HepG2 (cell line): ENCODE measurements around the gene PRPSAP1. TPM values are rescaled to one million over a fixed set of nuclear protein-coding genes. Genes with fewer than 3 reads are reported as not detected.

Source experiments
- E2F5 ChIP-seq: sonication (generic); formaldehyde crosslinking; conservative IDR thresholded peaks from 2 replicates; pipeline ENCODE4 v1.4.0; 2020; ENCODE audit warnings: missing genetic modification reagents
- GMEB2 ChIP-seq: IDR thresholded peaks from 2 replicates; pipeline ENCODE4 v1.6.1; 2016; ENCODE audit warnings: missing biosample characterization, missing genetic modification reagents, low read depth
- MAFF ChIP-seq: IDR thresholded peaks from 2 replicates; pipeline ENCODE4 v1.6.1; 2011; ENCODE audit warnings: low read depth, low read length, improper control_type of control experiment
- NFKBIZ ChIP-seq: IDR thresholded peaks from 2 replicates; pipeline ENCODE4 v1.6.1; 2018; ENCODE audit warnings: missing genetic modification reagents, missing compliant biosample characterization
- RARG ChIP-seq: sonication (generic); formaldehyde crosslinking; IDR thresholded peaks from 2 replicates; pipeline ENCODE4 v1.4.0; 2020; ENCODE audit warnings: low read depth, mild to moderate bottlenecking, missing genetic modification reagents
- SKI ChIP-seq: fragments of 450-650 bp; IDR thresholded peaks from one replicate; pipeline ENCODE4 v1.6.1; 2018; ENCODE audit warnings: mild to moderate bottlenecking; ENCODE audit not compliant: partially characterized antibody
- TEAD2 ChIP-seq: sonication (generic); formaldehyde crosslinking; IDR thresholded peaks from 2 replicates; pipeline ENCODE4 v1.9.0; 2021; ENCODE audit warnings: missing genetic modification reagents
- TP53 ChIP-seq: sonication (generic); formaldehyde crosslinking; conservative IDR thresholded peaks from 2 replicates; pipeline ENCODE4 v1.4.0; 2020; ENCODE audit warnings: missing genetic modification reagents
- ZBTB20 ChIP-seq: sonication (generic); formaldehyde crosslinking; IDR thresholded peaks from 2 replicates; pipeline ENCODE4 v1.8.1; 2023; ENCODE audit warnings: missing genetic modification reagents, low read depth, mild to moderate bottlenecking, borderline replicate concordance
- ZBTB3 ChIP-seq: sonication (generic); formaldehyde crosslinking; IDR thresholded peaks from 2 replicates; pipeline ENCODE4 v1.4.0; 2020; ENCODE audit warnings: low read depth, mild to moderate bottlenecking, moderate library complexity, missing genetic modification reagents, borderline replicate concordance
- ZNF24 ChIP-seq: fragments of 450-650 bp; IDR thresholded peaks from 2 replicates; pipeline ENCODE4 v1.6.1; 2017; ENCODE audit warnings: antibody characterized with exemption, mild to moderate bottlenecking
- ZNF280B ChIP-seq: sonication (generic); formaldehyde crosslinking; IDR thresholded peaks from 2 replicates; pipeline ENCODE4 v1.5.0; 2020; ENCODE audit warnings: missing genetic modification reagents, mild to moderate bottlenecking, borderline replicate concordance
- ZNF503 ChIP-seq: sonication (generic); formaldehyde crosslinking; IDR thresholded peaks from 2 replicates; pipeline ENCODE4 v1.4.0; 2020; ENCODE audit warnings: missing genetic modification reagents
- ZNF746 ChIP-seq: sonication (generic); formaldehyde crosslinking; IDR thresholded peaks from 2 replicates; pipeline ENCODE4 v1.8.0; 2022; ENCODE audit warnings: mild to moderate bottlenecking, missing genetic modification reagents
- ZNF879 ChIP-seq: sonication (generic); formaldehyde crosslinking; IDR thresholded peaks from 2 replicates; pipeline ENCODE4 v1.8.1; 2023; ENCODE audit warnings: missing genetic modification reagents
- polyA plus RNA-seq, 8 experiments: library from polyadenylated mRNA; depleted of rRNA in 3 of 8; stranded (reverse) in 7 of 8; unstranded in 1 of 8; fragments of >200 nt; fragmentation: Illumina TruSeq in 4 of 8; extraction: Trizol in 4 of 8; gene quantifications; 2 replicates each; pipeline versions ENCODE4 v1.2.1 to v1.2.3, GENCODE V29; 2011 to 2016; ENCODE audit warnings: low read depth in 4 of 8, missing spikeins in 1 of 8, mixed read lengths in 1 of 8; ENCODE audit not compliant: insufficient read depth in 1 of 8
- total RNA-seq, 5 experiments: library from RNA; depleted of rRNA; stranded (reverse); fragments of >200 nt; fragmentation: Illumina TruSeq; extraction: Trizol; gene quantifications; 2 replicates each; pipeline ENCODE4 v1.2.3, GENCODE V29; 2016; ENCODE audit warnings: low read depth in 1 of 5
- TF ChIP-seq, protein P1 (sequence below): IDR thresholded peaks from 2 replicates; pipeline ENCODE4 v1.6.1; 2016; ENCODE audit warnings: mild to moderate bottlenecking, missing biosample characterization, missing genetic modification reagents
- TF ChIP-seq, protein P2 (sequence below): IDR thresholded peaks from 2 replicates; pipeline ENCODE4 v1.6.1; 2016; ENCODE audit warnings: mild to moderate bottlenecking
- TF ChIP-seq, protein P3 (sequence below): sonication (generic); formaldehyde crosslinking; IDR thresholded peaks from 2 replicates; pipeline ENCODE4 v1.5.1; 2020; ENCODE audit warnings: missing genetic modification reagents, mild to moderate bottlenecking, borderline replicate concordance

PRPSAP1 gene
- total and polyA plus RNA-seq, 2 of the 13 experiments (the other 11 are each of a cell fraction or from before 2014, with no cell fraction given): 91.1 to 314 TPM

DNA sequence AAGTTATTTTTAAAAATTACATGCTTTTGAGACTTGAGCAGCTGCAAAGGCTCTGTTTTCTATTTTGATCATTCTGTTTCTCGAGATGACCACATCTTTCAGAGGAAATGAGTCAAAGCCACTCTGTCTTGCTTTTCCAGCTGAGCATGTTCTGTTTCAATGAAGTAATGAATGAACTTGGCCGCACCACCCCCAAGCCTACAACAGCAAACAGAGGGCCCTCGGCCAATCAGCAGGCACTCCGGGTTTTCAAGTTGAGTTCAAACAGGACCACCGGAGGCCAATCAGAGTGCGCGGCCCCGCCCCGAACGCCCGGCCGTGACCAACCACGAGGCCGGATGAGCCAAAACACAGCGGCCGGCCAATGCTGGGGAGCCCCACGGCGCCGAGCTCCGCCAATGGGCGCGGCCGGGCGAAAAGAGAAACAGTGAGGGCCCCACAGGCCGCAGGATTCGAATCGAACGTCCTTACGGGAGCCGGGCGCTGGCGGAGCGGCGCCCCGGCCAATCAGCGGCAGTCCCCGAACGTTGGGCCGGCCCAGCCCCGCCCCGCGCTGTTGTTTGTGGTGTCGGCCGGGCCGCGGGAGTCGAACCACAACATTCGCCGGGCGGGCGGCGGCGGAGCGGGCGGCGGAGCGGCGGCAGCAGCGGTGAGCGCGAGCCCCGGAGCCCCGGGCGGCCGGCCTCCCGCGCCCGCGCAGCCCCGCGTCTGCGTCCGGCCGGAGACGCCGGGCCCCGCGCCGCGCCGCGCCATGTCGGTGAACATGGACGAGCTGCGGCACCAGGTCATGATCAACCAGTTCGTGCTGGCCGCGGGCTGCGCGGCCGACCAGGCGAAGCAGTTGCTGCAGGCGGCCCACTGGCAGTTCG lies 88.7 kb downstream of the PRPSAP1 start, which contains the start of gene UBALD2 (continued):
- TF ChIP-seq, protein P1, sequence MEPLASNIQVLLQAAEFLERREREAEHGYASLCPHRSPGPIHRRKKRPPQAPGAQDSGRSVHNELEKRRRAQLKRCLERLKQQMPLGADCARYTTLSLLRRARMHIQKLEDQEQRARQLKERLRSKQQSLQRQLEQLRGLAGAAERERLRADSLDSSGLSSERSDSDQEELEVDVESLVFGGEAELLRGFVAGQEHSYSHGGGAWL: no peak
- TF ChIP-seq TEAD2 (no peak), ZNF746 (CRISPR knock-in tag) (no peak), MAFF (no peak), ZNF24 (peak; percentile 98), E2F5 (peak; percentile 54; the same call in 1 of the 2 replicates), NFKBIZ (CRISPR knock-in tag) (no peak), SKI (peak; percentile 68), ZNF503 (CRISPR knock-in tag) (peak; percentile 45; the same call in 1 of the 2 replicates), ZBTB20 (peak; percentile 81; the same call in 1 of the 2 replicates), ZNF879 (CRISPR knock-in tag) (no peak), TP53 (CRISPR knock-in tag) (no peak), GMEB2 (CRISPR knock-in tag) (peak; percentile 76; the same call in 1 of the 2 replicates), ZNF280B (no peak), ZBTB3 (CRISPR knock-in tag) (no peak), RARG (CRISPR knock-in tag) (no peak)
- TF ChIP-seq, protein P2, sequence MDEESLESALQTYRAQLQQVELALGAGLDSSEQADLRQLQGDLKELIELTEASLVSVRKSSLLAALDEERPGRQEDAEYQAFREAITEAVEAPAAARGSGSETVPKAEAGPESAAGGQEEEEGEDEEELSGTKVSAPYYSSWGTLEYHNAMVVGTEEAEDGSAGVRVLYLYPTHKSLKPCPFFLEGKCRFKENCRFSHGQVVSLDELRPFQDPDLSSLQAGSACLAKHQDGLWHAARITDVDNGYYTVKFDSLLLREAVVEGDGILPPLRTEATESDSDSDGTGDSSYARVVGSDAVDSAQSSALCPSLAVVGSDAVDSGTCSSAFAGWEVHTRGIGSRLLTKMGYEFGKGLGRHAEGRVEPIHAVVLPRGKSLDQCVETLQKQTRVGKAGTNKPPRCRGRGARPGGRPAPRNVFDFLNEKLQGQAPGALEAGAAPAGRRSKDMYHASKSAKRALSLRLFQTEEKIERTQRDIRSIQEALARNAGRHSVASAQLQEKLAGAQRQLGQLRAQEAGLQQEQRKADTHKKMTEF (CRISPR knock-in tag): peak; percentile 60; the same call in 1 of the 2 replicates
- TF ChIP-seq, protein P3, sequence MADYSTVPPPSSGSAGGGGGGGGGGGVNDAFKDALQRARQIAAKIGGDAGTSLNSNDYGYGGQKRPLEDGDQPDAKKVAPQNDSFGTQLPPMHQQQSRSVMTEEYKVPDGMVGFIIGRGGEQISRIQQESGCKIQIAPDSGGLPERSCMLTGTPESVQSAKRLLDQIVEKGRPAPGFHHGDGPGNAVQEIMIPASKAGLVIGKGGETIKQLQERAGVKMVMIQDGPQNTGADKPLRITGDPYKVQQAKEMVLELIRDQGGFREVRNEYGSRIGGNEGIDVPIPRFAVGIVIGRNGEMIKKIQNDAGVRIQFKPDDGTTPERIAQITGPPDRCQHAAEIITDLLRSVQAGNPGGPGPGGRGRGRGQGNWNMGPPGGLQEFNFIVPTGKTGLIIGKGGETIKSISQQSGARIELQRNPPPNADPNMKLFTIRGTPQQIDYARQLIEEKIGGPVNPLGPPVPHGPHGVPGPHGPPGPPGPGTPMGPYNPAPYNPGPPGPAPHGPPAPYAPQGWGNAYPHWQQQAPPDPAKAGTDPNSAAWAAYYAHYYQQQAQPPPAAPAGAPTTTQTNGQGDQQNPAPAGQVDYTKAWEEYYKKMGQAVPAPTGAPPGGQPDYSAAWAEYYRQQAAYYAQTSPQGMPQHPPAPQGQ: no peak
